NCI-H2196 treated with DMSO at 0.1 percent for 48 hours (cell line): ENCODE measurements around the gene SIGLEC1.

Experiments used
- DNase-seq: peaks from one replicate; lab custom pipeline; 2025; ENCODE audit not compliant: unreplicated experiment; lab: John Stamatoyannopoulos, UW

Gene SIGLEC1

DNA sequence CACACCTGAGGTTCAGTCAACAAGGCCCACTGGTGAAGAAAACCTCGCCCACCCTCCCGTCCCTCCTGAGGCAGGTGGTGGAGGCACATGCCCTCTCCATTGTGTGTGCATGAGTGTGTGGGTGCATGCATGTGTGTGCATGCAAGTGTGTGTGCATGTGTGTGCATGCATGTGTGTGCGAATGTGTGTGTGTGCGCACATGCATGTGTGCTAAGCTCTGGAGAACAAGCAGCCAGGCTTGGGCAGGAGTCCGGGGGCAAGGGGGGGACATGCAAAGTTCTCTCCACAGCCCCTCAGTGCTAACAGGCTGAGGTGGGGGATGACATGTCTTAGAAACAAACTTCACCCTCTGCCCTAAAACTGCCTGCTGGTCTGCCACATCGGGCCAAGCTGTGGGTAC, 17.0 kb upstream of the SIGLEC1 start:
- DNase-seq = no peak

DNA sequence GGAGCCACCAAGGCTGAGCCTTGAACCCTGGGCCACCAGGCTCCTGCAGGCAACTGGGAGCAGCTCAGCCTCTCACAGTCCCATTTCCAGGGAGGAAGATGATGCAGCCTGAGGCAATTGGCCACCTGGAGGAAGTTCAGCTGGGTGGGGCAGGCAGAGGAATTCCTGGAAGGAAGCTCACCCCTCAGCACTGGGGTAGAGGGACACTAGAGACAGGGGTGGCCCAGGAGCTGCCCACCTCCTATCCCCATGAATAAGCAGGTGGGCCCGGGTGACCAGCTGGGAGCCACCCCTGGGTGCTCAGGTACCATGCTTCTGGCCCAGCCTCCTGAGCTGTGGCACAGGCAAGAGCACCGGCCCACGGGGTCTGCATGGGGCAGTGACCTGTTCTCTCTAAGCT, 16.5 kb upstream of the SIGLEC1 start:
- no peak for DNase-seq

DNA sequence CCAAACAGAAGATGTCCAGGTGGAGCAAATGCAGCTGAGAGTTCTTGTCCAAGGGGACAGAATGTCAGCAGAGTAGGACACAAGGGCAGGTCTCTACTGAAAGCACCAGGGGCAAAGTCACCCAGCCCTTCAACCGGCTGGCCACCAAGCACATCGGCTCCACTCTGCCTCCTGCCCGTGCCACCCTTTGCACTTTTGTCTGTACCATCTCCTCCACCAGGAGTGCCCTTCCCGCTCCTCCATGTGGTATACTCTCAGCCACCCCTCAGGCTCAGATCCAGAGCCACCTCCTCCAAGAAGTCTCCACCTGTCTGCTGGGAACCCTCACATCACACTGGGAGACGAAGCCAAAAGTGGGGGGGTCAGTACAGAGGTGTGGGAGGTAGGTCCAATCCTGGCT, 16.0 kb upstream of the SIGLEC1 start:
- no peak for DNase-seq

DNA sequence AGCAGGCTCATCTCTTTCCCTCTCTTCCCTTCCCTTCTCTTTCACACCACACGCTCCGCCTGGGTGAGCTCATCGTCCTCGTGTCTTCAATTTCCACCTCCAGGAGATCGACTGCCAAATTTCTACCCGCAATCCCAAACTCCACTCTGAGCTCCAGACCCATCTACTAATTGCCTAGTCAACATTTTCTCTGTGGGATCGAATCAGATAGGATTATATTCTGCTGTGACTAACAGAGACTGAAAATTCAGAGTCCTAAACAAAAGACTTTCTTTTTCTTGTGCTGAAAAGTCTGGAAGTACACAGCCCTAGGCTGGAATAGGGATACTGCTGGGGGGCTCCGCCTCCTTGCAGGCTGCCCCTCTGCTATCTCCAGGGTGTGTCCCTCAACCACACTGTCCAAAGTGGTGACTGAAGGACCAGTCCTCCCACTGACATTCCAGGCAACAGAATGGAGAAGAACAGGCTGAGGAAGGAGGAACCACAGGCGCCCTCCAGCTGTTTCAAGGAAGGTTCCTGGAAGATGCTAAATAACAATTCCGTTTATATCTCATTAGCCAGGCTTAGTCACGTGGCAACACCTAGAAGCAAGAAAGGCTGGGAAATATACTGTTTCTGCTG, 15.1 kb upstream of the SIGLEC1 start:
- DNase-seq = no peak

DNA sequence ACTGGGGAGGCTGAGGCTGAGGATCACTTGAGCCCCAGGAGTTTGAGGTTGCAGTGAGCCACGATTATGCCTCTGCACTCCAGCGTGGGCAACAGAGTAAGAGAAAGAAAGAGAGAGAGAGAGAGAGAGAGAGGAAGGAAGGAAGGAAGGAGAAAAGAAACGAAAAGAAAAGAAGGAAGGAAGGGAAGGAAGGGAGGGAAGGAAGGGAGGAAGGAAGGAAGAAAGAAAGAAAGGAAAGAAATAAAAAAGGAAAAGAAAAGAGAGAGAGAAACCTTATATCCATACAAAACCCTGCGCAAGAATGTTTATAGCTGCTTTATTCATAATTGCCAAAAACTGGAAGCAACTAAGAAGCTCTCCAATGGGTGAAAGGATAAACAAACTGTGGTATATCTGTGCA, 12.0 kb upstream of the SIGLEC1 start:
- no peak for DNase-seq

DNA sequence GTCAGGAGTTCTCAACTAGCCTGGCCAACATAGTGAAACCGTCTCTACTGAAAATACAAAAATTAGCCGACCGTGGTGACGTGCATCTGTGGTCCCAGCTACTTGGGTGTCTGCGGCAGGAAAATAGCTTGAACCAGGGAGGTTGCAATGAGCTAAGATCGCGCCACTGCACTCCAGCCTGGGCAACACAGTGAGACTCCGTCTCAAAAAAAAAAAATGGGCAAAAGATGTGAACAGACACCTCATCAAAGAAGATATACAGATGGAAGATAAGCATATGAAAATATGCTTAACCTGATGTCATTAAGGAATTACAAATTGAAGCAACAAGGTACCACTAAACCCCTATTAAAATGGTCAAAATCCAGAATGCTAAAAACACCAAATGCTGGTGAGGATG, 10.9 kb upstream of the SIGLEC1 start:
- DNase-seq = no peak

DNA sequence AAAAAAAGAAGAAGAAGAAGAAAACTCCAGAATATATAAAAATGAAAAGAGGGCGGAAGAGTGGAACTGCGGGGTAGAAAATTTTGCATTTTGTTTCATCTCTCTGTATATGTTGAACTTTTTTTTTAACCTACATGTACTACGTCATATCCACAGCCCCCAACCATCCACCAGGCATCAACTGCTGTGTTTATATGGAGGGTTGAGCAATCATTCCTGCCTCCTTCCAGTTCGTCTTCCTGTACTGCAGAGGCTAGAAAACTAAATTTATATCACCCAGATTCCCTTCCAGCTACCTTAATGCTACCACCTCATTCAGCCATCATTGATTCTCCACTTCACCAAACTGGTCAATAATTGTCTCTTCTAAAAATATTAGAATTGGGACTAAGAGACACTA, 9.5 kb upstream of the SIGLEC1 start:
- DNase-seq = no peak

DNA sequence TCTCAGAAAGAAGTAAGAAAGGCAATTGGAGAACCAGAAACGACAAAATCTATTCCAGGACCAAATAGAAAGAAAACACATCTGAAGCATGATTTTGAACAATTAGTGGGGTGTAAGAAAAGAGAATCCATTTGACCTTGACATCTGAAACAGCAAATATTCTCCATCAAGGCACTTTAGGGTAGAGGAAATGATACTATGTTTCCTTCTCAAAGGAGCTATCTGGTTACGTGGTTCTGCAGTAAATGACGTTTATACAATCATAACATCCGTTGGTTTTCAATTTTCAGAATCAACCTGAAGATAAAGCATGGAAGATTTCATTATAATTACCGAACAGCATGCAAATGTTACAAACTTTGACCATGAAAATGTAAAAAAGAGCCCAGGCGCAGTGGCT, 8.2 kb upstream of the SIGLEC1 start:
- no peak for DNase-seq

DNA sequence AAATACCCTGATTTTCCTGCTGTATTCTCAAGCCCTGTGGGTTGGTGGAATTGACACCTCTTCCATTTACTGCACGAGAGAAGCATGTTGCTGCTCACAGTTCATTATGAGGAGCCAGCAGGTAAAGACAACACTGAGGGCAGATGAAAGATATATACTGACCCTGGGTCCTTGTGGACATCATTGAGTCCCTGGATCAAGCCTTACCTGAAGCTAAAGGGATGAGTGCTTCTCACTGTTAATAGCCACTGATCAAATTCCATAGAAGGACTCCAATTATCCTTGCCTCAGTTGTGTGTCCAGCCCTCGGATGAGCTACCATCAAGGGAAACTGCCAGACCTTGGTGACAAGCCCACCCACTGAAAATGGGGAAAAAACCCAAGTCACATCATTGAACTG, 7.7 kb upstream of the SIGLEC1 start:
- DNase-seq = no peak

DNA sequence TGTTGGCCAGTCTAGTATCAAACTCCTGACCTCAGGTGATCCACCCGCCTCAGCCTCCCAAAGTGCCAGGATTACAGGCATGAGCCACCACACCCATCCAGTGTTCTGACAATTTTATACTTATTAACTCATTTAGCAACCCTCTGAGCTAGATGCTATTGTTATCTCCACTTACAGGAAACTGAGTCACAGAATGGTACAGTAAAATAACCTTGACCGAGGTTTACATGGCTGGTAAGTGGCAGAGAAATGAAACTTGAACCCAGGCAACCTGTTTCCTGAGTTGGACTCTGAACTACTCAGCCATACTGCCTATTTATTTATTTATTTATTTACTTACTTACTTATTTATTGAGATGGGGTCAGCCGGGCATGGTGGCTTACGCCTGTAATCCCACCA, 6.6 kb upstream of the SIGLEC1 start:
- DNase-seq = no peak

DNA sequence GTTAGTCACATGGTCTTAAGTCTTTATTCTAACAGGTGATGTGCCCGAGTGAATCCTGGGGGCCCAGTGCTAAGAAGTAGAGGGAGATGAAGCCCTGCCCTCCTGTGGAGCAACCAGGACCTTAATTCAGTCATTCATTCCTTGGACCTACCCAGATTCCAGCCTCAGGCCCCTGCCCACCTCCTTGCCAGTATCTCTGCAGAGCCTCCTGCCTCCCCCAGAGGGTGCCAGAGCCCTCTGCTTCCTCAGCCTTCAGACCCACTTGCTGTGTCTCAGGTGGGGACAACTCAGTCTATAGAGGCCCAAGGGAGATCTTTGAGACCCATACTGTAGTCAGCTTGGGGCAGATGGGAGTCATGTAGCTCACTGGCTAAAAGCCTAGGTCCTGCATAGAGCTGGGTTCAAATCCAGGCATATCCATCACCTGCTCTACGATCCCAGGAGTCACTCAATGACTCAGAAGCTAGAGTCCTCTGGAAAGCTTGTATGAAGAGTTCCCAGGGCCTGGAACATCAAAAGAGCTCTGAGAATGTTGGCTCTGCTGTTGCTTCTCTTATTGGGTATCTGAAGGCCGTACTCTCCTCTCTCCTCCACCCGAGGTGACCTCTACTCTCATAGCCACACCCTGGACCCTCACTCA, 3.9 kb upstream of the SIGLEC1 start:
- peak; percentile 30 for DNase-seq

DNA sequence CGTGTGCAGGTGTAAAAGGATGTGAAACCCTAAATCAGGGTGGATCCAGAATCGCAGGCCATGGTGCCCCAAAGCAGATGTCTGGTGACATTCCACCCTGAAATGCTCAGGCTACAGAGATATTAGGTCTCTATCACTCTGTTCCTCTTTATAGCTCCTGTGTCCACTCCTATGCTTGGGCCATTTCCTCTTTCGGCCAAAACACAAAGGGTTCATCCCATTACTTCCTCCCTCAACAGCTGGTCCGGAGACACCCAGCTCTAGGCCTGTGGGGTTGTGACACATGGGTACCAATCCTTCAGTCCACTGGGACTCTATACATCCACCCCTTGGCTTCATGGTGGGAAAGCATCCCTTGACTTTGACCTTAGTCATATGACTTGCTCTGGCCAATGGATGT, 1.7 kb upstream of the SIGLEC1 start:
- no peak for DNase-seq

DNA sequence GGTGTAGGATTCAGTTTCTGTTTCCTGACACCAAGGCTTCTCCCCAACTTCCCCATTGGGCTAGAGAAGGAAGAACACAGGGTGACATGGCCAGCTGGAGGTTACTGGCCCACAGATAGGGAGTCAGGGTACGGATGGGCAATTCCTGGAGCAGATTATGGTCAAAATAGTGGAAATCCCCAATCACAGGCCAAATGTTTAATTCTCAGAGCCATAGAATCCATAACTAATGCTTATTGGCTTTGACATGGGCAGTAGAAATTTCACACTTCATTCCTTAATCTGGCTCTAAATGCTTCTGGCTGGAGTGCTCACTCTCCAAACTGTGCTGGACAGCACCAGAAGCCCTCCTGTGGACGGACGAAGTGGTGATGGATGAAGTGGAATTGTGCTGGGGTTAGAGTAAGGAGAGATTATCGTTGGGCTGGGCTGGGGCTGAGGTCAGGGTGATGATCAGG, 887 bp downstream of the SIGLEC1 start:
- DNase-seq = no peak

DNA sequence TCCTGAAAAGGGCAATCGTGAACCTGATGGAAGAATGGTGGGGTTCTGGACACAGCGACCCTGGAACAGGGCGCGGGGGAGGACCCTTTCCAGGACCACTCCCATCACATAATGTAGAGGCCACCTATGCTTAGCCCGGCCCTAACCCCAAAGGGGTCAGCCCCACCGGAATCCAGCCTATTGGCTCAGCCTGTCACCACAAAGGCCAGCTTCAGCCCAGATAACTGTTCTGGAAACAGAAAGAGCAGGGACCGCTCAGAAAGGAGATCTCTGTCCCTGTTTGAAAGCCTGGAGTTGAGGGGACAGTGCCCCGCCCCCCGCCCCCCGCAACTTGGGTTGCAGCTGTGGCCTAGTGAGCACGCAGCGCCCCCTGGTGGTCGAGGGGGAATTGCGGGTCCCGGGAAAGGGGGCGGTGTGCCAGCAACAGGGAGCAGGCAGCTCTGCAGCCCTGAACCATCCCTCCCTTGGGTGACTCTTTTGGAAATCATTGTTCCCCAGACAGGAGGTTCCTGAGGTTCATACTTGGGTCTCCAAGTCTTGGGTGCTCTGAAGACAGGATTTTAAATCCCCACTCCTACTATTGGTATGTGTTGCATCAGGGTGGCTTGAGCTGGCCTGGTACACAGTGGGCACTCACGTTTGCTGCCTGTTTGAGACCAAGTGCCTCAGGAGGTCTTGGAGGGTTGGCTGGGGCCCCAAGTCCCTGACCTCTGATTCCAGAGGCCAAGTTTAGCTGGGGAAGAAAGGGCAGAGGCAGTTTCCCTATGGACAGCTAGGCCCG, 1.5 kb downstream of the SIGLEC1 start:
- DNase-seq = no peak

DNA sequence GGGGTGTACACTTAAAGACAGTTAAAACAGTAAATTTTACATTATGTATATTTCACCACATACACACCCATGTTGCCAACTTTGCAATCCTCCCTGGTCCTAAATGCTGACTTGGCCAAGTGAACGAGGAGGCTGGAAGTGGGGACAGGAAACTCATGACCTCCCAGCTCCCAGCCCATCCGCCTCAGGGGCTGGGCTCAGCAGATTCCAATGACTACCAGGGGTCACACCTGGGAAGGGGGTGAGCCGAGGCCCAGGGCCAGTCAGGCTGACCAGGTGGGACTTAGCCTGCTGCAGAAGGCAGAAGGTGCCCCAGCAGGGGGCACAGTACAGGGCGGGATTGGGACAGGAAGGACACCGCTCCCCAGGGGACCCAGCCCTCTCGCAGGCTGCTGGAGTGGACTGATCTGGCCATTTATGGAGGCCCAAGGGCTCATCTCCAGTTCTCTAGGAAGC, 2.4 kb downstream of the SIGLEC1 start:
- no peak for DNase-seq

DNA sequence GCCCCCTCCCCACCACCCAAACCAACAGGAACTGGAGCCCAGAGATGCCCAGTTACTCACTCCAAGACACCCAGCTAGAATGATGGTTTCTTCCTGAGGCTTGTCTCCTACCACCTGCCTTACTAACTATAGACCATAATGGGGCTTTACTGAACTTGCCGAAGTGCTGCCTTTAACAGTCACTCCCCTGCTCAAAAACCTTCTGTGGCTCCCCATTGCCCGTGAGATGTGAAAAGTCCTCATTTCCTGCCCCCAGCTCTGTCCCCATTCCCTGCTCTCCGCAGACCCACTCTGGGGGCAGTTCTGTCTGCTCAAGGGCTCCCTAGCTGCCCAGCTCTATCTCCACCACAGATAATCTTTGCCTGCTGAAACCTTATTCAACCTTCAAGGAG, 4.9 kb downstream of the SIGLEC1 start:
- no peak for DNase-seq

DNA sequence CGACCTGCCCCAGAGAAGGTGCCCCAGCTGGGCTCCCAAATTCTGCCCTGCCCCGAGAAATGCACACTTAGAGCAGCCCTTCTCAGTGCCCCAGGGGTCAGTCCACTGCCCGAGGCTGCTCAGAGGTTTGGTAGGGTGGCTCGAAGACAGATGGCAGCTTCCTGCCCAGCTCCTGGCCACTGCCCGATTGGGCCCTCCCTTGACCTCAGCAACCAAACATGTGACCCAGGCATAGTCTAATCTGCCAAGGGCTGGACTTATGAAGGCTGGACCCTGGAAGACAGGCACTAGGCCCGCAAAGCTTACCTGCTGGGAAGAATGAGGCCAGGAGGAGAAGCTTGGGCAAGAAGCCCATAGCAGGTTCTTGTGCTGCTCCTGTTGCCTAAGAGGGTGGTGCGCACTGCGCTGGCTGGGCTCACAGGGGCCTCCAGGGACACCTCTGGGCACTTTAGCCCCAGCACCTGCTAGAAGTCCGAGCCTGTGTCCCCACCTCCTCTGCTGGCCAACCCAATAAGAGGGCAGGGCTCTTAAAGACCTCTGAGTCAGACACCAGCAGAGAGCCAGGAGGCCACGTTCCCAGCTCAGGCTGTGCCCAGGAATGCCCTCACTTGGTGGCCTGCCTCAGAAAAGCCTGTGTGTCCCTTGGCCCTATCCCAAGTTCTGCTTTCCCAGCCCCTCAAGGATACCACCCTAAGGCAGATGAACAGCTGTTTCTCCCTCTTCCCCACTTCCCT, 5.5 kb downstream of the SIGLEC1 start:
- no peak for DNase-seq

DNA sequence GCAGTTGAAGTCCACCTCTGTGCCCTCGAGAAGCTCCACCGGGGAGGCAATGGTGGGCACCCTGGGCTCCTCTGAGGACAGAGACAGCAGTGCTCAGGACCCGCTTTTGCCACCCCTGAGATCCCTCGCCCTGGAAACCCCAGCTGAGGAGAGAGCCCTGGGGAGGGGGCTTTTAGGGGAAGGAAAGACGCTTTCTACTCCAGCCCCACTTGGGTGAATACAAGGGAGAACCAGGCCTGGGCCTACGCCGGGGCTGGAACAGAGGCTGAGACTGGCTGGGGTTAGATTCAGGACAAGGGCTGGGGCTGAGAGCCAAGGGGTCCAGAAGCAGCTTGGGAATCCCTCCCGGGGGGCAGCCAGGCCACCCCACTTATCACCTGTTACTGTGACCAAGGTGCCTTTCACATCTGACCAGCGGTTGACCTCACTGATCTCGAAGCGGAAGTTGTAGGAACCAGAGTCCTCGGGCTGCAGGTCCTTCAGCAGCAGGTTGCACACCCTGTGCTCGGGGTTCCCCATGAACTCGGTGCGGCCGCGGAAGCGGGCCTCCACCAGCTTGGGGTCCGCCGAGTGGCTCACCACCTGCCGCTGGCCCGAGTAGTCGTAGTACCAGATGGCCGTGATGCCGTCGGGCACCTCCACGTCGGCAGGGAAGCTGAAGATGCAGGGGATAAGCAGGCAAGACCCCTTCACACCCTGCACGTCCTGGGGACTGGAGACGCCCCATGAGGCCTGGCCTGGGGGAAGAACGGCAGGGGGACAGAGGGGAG, 6.2 kb downstream of the SIGLEC1 start:
- no peak for DNase-seq

DNA sequence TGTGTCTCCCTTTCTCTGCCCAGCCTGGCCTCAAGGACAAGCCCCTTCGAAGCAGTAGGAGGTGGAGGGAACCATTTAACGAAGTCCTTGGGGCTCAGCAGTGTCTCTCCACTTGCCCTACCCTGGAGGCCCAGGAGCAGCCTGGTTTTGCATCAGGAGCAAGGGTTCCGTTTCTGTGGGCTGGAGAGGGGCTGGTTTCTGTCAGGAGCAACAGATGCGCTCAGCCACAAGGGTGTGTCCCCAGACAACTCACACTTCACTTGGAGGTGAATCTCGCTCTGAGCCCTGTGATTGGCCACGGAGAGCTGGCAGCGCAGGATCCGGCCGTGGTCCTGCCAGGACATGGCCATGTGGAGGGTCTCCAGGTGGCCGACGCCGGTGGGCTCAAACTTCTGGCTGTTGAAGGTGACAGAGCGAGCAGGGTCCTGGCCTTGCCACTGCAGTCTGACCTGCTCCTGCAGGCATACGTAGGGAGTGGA, 6.9 kb downstream of the SIGLEC1 start:
- DNase-seq = no peak

DNA sequence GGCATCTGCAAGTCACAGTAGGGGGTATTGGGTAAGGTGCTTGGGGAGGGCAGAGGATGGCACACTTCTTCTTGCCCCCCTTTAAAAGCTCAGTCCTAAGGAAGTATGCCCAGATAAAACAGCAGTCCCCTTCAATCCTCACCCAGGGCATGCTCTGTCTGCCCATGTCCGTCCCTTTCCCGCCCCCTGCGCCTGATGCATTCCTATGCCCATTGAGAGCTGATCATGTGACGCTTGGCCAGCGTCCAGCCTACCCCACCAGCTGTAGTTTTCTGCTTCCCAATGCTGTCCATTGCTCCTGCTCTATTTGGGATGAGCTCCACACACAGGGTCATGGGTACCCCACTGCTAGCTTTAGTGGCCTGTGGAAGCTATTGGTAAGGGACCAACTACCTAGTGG, 8.3 kb downstream of the SIGLEC1 start:
- no peak for DNase-seq
